ENCODE measurements around the gene ST6GALNAC4.

- no peak for TF ChIP-seq REST (tag by site-specific recombination; IDR thresholded peaks at IDR 0.05)
- no peak for TF ChIP-seq REPIN1 (tag by site-specific recombination; IDR thresholded peaks at IDR 0.05; ENCODE audit: low read depth)
- no peak for TF ChIP-seq ZNF175 (tag by site-specific recombination; IDR thresholded peaks at IDR 0.05)
- TF ChIP-seq, protein P1, sequence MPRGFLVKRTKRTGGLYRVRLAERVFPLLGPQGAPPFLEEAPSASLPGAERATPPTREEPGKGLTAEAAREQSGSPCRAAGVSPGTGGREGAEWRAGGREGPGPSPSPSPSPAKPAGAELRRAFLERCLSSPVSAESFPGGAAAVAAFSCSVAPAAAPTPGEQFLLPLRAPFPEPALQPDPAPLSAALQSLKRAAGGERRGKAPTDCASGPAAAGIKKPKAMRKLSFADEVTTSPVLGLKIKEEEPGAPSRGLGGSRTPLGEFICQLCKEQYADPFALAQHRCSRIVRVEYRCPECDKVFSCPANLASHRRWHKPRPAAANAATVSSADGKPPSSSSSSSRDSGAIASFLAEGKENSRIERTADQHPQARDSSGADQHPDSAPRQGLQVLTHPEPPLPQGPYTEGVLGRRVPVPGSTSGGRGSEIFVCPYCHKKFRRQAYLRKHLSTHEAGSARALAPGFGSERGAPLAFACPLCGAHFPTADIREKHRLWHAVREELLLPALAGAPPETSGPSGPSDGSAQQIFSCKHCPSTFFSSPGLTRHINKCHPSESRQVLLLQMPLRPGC (tag by site-specific recombination; IDR thresholded peaks at IDR 0.05) = no peak
- peak; percentile 13 for TF ChIP-seq SP2 (tag by site-specific recombination; IDR thresholded peaks at IDR 0.05)
- TF ChIP-seq KLF10 (tag by site-specific recombination; IDR thresholded peaks at IDR 0.05) = peak; percentile 55
- TF ChIP-seq, protein P2, sequence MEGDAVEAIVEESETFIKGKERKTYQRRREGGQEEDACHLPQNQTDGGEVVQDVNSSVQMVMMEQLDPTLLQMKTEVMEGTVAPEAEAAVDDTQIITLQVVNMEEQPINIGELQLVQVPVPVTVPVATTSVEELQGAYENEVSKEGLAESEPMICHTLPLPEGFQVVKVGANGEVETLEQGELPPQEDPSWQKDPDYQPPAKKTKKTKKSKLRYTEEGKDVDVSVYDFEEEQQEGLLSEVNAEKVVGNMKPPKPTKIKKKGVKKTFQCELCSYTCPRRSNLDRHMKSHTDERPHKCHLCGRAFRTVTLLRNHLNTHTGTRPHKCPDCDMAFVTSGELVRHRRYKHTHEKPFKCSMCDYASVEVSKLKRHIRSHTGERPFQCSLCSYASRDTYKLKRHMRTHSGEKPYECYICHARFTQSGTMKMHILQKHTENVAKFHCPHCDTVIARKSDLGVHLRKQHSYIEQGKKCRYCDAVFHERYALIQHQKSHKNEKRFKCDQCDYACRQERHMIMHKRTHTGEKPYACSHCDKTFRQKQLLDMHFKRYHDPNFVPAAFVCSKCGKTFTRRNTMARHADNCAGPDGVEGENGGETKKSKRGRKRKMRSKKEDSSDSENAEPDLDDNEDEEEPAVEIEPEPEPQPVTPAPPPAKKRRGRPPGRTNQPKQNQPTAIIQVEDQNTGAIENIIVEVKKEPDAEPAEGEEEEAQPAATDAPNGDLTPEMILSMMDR (tag by site-specific recombination; IDR thresholded peaks at IDR 0.05) = no peak
- no peak for TF ChIP-seq ZNF404 (tag by site-specific recombination; IDR thresholded peaks at IDR 0.05)
- TF ChIP-seq ZNF394 (tag by site-specific recombination; IDR thresholded peaks at IDR 0.05; ENCODE audit: borderline replicate concordance) = no peak
- no peak for TF ChIP-seq ZSCAN18 (tag by site-specific recombination; IDR thresholded peaks at IDR 0.05)
- no peak for TF ChIP-seq TCF7L2 (IDR thresholded peaks at IDR 0.05; ENCODE audit: borderline replicate concordance, low read depth, low read length)
Measured at GRCh38 chr9:127897193-127897692, 19.6 kb downstream of the ST6GALNAC4 start.
